Tongue (tissue), 2 donors: ENCODE results near the gene OR2M5. TPM values are rescaled to one million over a fixed set of nuclear protein-coding genes. Genes with fewer than 3 reads are reported as not detected.
A peak's percentile ranks its signal among the peaks of the same experiment; 100 is the strongest.

Experiments used
- DNase-seq: peaks from one replicate; pipeline ENCODE4 v3.0.0-alpha.2; 2015
- total RNA-seq: library from RNA; depleted of rRNA; stranded (reverse); fragments of >200 nt; gene quantifications from one replicate; pipeline ENCODE4 v1.2.3, GENCODE V29; 2014

The OR2M5 gene, protein sequence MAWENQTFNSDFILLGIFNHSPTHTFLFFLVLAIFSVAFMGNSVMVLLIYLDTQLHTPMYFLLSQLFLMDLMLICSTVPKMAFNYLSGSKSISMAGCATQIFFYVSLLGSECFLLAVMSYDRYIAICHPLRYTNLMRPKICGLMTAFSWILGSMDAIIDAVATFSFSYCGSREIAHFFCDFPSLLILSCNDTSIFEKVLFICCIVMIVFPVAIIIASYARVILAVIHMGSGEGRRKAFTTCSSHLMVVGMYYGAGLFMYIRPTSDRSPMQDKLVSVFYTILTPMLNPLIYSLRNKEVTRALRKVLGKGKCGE
- not detected for total RNA-seq

- no peak for DNase-seq
Observed at GRCh38 chr1:248144513-248145198, at the start of gene OR2M5. Gene OR2M5, plus strand, starts transcription at chr1:248145148. Its CDS starts 0 bp downstream, at chr1:248145148.

DNA sequence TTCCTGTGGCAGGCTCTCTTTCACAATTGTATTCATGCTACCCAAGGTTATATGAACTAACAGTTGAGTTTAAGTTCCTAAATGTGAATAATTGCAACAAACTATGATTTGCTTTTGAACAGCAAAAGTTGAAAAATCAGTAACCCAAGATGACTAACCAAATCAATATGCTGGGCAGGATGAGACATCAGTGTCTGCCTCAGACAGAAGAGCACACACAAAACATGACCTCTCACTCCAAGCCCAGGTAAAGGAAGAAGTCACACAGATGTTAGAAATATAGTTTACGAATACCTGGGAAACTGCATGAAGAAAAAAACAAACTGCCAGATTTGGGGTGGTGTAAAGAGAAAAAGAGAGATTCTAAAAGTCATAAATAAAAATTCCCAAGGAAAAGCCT is 46.4 kb upstream of the OR2M5 start:
- no peak for DNase-seq

GRCh38 chr1:248102847-248103246 is 42.1 kb upstream of the OR2M5 start:
- DNase-seq: no peak

- no peak for DNase-seq
Observed at GRCh38 chr1:248111157-248111556, 33.8 kb upstream of the OR2M5 start.

DNA sequence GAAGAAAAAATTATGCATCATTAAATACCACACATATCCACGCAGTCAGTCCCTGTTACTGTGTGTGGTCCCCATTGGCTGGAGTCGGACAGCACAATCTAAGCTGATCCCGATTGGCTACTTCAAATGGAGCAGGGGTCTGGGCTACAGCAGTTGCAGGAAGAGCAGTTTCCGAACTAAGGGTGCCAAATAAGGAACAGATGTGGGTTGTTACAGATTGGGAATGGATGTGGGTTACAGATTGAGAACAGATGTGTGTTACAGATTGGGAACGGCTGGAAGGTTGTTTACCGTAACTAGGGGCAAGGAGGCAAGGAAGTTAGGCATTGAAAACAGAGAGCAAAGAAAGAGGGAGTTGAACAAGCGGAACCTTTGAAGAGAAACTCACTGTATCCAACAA is 30.1 kb upstream of the OR2M5 start:
- no peak for DNase-seq

DNA sequence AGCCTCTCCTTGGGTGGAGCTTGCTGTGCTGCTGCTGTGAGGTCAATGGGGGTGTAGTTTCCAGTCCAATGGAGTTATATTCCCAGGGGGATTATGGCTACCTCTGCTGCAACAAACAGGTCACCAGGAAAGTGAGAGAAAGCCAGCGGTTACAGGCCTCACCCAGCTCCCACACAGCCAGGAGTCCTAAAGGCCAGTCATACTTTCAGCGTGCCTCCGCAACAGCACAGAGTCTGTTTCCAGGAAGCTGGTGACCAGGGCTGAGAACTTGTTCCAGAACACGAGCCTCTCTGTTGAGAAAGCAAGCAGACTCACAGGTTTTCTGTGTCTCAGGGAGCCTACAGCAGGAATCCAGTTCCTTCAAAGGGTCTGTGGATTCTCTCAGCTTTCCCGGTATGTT is 17.3 kb upstream of the OR2M5 start:
- no peak for DNase-seq

DNA sequence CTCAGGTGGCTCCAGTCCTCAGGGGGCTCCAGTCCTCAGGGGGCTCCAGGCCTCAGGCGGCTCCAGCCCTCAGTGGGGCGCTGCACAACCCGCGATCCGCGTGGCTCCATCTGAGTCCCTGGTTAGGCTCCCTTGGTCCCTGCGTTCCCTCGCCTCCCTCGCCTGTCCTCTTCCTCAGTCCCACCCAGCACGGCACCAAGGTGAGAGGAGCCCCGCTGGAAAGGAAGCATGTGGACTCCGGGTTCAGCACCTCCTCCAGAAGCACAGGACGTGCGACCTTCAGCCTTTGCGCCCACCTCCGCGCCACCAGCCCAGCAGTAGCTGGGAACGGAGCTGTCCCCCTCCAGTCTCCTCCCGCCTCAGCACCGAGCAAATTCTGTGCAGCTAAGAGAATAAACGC is 8.1 kb upstream of the OR2M5 start:
- DNase-seq: no peak

DNA sequence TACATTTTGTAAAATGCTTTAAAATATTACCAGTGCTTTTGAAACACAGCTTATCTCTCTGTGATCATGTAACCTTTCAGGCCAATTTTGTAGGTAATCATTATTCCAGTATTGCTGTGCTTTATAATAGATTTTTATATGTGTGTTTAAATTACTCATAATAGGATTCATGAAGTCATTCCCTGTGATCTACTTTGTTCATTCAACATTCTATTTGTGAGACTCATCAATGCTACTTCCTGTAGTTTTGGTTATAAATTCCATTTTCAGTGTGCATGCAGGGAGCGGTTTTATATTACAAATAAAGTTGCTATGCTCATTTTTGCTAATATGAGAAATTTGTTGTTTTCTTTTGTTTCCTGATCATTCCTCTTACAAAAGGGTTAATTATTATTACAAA is 4.1 kb upstream of the OR2M5 start:
- no peak for DNase-seq

DNA sequence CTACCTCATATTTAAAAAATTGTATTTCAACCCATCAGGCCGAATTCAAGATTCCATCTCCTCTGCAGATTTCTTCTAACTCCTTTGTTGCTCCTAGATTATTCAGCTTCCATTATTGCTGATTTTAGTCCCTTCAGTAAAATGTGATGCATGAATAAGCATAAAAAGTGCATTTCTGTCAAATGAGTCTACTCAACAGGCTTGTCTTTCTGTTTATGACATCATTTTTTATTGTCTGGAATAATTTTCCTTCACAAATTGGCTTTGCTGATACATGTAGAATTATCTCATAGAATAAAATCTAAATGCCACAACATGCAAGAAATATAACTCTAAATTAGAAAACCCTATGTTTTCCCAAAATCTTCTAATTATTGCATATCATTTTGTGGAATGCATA is 1.6 kb upstream of the OR2M5 start:
- DNase-seq: no peak

DNA sequence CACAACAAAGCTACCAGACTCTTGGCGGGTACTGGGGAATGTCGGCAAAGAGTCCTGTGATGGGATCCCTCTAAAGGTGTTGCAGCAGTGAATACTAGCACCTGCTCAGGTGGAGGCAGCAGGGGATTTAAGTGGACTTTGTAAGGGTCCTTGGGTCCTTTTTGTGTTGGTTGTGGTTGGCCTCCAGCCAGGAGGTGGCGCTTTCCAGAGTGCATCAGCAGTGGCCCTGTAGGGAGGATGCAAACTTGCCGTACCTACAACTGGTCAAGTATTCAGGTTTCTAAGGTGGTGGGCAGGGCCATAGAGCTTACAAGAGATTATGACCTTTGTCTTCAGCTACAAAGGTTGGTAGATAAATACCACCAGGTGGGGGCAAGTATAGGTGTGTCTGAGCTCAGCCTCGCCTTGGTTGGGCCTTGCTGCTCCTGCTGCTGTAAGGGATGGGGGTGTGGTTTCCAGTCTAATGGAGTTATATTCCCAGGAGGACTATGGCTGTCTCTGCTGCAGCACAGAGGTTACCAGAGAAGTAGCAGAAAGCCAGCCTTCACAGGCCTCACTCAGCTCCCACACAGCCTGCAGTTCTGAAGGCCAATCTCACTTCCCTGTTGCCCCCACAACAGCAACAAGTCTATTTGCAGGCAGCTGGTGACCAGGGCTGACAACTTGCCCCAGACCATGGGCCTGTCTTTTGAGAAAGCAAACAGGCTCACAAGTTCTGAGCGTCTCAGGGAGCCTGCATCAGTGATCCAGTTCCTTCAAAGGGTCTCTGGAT is 7.3 kb downstream of the OR2M5 start:
- DNase-seq: peak; percentile 0

DNA sequence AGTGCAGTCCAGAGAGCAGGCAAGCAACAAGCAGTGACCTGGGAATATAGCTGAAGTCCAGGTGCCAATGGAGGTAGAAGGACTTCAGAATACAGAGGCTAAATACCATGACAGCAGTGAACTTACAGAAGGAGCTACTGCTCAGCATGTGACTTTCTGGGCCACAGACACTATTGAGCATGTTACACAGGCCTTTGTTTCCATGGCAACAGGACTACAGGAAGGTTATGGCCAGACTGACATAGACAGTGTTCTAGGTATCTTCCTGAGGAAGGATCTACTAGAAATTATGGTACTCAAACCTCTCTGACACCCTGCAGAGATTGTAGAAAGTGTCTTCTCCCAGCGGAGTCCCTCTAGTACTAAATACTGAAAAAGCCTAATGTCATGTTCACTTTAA is 11.0 kb downstream of the OR2M5 start:
- DNase-seq: no peak

DNA sequence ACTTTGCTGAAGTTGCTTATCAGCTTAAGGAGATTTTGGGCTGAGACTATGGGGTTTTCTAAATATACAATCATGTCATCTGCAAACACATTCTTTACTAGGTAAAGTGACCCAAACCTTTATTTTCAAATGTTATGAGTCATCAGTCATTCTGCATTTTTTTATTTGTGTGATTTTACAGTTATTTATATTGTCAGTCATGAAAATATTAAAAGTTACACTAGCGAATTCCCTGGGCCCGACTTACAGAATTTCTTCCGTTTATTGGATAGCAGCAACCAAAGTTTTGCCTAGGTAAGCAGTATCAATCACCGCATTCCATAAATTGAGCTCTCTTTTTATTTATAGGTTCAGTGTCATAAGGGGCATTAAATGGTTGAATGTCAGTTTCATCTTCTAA is 13.8 kb downstream of the OR2M5 start:
- DNase-seq: no peak

- no peak for DNase-seq
Observed at GRCh38 chr1:248164031-248164430, 19.1 kb downstream of the OR2M5 start.

DNA sequence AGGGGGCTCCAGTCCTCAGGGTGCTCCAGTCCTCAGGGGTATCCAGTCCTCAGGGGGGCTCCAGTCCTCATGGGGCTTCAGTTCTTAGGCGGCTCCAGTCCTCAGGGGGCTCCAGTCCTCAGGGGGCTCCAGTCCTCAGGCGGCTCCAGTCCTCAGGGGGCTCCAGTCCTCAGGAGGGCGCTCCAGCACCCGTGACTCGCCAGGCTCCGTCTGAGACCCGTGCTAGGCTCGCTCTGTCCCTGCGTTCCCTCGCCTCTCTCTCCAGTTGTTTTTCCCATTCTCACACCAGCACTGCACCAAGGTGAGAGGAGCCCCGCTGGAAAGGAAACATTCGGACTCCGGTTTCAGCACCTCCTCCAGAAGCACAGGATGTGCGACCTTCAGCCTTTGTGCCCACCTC is 20.2 kb downstream of the OR2M5 start:
- no peak for DNase-seq

- no peak for DNase-seq
Observed at GRCh38 chr1:248174521-248174920, 29.6 kb downstream of the OR2M5 start, which contains the start of gene OR2M2. Gene OR2M2, plus strand, starts transcription at chr1:248174821. Its CDS starts 5,165 bp downstream, at chr1:248179986.

- no peak for DNase-seq
Observed at GRCh38 chr1:248183996-248184395, 39.0 kb downstream of the OR2M5 start.

- DNase-seq: no peak
Observed at GRCh38 chr1:248187363-248187762, 42.4 kb downstream of the OR2M5 start.

- DNase-seq: no peak
Observed at GRCh38 chr1:248189026-248189425, 44.1 kb downstream of the OR2M5 start.

GRCh38 chr1:248194117-248194516 is 49.2 kb downstream of the OR2M5 start:
- DNase-seq: no peak
